Body of pancreas (tissue), 4 donors: ENCODE data around the gene TGFB1I1.

Source experiments
- POLR2A ChIP-seq, 3 donors: fragments of 450-650 bp; IDR thresholded peaks; one replicate each; pipeline ENCODE4 v1.6.1; 2016; ENCODE audit warnings: antibody characterized with exemption in 3 of 3, mild to moderate bottlenecking in 2 of 3
- TF ChIP-seq, protein P1 (sequence below), 7 experiments: fragments of 450-650 bp in 4 of 7; fragments of 200-600 bp in 3 of 7; sonication (generic) in 3 of 7; IDR thresholded peaks; one replicate each; pipeline ENCODE4 v1.5.1; 2016 to 2019; ENCODE audit warnings: antibody characterized with exemption in 7 of 7

DNA sequence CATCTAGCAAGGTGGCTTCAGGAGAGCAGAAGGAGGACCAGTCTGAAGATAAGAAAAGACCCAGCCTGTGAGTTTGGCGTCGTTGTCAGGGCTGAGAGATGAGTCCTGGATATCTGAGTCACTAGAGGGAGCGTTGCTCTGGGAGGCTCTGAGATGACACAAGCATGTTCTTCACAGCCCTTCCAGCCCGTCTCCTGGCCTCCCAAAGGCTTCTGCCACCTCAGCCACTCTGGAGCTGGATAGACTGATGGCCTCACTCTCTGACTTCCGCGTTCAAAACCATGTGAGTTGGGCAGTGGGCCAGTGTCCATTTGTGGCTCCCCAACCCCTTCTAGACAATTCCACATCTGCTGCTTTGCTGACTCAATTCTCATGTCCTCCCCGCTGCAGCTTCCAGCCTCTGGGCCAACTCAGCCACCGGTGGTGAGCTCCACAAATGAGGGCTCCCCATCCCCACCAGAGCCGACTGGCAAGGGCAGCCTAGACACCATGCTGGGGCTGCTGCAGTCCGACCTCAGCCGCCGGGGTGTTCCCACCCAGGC, 2.3 kb downstream of the TGFB1I1 start:
- TF ChIP-seq POLR2A (IDR thresholded peaks at IDR 0.05) = no peak
- TF ChIP-seq, protein P1, sequence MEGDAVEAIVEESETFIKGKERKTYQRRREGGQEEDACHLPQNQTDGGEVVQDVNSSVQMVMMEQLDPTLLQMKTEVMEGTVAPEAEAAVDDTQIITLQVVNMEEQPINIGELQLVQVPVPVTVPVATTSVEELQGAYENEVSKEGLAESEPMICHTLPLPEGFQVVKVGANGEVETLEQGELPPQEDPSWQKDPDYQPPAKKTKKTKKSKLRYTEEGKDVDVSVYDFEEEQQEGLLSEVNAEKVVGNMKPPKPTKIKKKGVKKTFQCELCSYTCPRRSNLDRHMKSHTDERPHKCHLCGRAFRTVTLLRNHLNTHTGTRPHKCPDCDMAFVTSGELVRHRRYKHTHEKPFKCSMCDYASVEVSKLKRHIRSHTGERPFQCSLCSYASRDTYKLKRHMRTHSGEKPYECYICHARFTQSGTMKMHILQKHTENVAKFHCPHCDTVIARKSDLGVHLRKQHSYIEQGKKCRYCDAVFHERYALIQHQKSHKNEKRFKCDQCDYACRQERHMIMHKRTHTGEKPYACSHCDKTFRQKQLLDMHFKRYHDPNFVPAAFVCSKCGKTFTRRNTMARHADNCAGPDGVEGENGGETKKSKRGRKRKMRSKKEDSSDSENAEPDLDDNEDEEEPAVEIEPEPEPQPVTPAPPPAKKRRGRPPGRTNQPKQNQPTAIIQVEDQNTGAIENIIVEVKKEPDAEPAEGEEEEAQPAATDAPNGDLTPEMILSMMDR (IDR thresholded peaks at IDR 0.05) = no peak
